Loucy (cell line): Measurements from ENCODE around the gene FNDC1.

Experiments used
- H2AFZ ChIP-seq: fragments of 200-600 bp; sonication (generic); 2 replicates; pipeline ENCODE4 v1.6.0; 2016; ENCODE audit warnings: antibody characterized with exemption, mild to moderate bottlenecking, low read length, moderate library complexity
- H3F3A ChIP-seq: fragments of 200-600 bp; 2 replicates; pipeline ENCODE4 v1.6.0; 2016; ENCODE audit warnings: antibody characterized with exemption, low read depth, mild to moderate bottlenecking
- H3K27me3 ChIP-seq: fragments of 200-600 bp; sonication (generic); 2 replicates; pipeline ENCODE4 v1.6.1; 2014; ENCODE audit warnings: low read length, mild to moderate bottlenecking; ENCODE audit not compliant: insufficient read depth, poor library complexity, severe bottlenecking
- H3K36me3 ChIP-seq: fragments of 200-600 bp; sonication (generic); 2 replicates; pipeline ENCODE4 v1.6.1; 2016; ENCODE audit warnings: low read length; ENCODE audit not compliant: insufficient read depth
- H3K4me1 ChIP-seq: fragments of 200-600 bp; sonication (generic); 2 replicates; pipeline ENCODE4 v1.5.1; 2014; ENCODE audit warnings: low read length, mild to moderate bottlenecking; ENCODE audit not compliant: insufficient read depth, poor library complexity, severe bottlenecking
- H3K4me2 ChIP-seq: fragments of 200-600 bp; sonication (generic); 2 replicates; pipeline ENCODE4 v1.6.0; 2014; ENCODE audit warnings: antibody characterized with exemption, low read length, low read depth, mild to moderate bottlenecking; ENCODE audit not compliant: poor library complexity, severe bottlenecking
- H3K4me3 ChIP-seq: fragments of 200-600 bp; sonication (generic); 2 replicates; pipeline ENCODE4 v1.5.1; 2014; ENCODE audit warnings: low read length, mild to moderate bottlenecking, mixed read lengths; ENCODE audit not compliant: poor library complexity, severe bottlenecking
- H3K79me2 ChIP-seq: fragments of 200-600 bp; sonication (generic); 2 replicates; pipeline ENCODE4 v1.6.1; 2014; ENCODE audit warnings: low read length; ENCODE audit not compliant: insufficient read depth
- H3K9ac ChIP-seq: fragments of 200-600 bp; sonication (generic); 2 replicates; pipeline ENCODE4 v1.6.0; 2014; ENCODE audit warnings: mild to moderate bottlenecking, low read depth, low read length, moderate library complexity; ENCODE audit not compliant: poor library complexity, severe bottlenecking
- H3K9me2 ChIP-seq: fragments of 200-600 bp; sonication (generic); replicated peaks from 2 replicates; pipeline ENCODE4 v1.6.1; 2016; ENCODE audit warnings: low read depth, low read length, mixed read lengths
- H3K9me3 ChIP-seq: fragments of 200-600 bp; sonication (generic); 2 replicates; pipeline ENCODE4 v1.6.1; 2014; ENCODE audit warnings: mild to moderate bottlenecking, antibody characterized with exemption, low read length, low read depth; ENCODE audit not compliant: insufficient read depth
- H4K20me1 ChIP-seq: fragments of 200-600 bp; sonication (generic); 2 replicates; pipeline ENCODE4 v1.6.0; 2014; ENCODE audit warnings: antibody characterized with exemption, low read length, mild to moderate bottlenecking; ENCODE audit not compliant: insufficient read depth, poor library complexity, severe bottlenecking
- EZH2phosphoT487 ChIP-seq: fragments of 200-600 bp; IDR thresholded peaks from 2 replicates; pipeline ENCODE4 v1.6.1; 2018; ENCODE audit warnings: antibody characterized with exemption, mild to moderate bottlenecking, moderate library complexity, borderline replicate concordance
- TF ChIP-seq, protein P1 (sequence below): fragments of 200-600 bp; sonication (generic); conservative IDR thresholded peaks from 2 replicates; pipeline ENCODE4 v1.5.1; 2014; ENCODE audit warnings: mild to moderate bottlenecking, antibody characterized with exemption, low read length

Gene FNDC1

DNA sequence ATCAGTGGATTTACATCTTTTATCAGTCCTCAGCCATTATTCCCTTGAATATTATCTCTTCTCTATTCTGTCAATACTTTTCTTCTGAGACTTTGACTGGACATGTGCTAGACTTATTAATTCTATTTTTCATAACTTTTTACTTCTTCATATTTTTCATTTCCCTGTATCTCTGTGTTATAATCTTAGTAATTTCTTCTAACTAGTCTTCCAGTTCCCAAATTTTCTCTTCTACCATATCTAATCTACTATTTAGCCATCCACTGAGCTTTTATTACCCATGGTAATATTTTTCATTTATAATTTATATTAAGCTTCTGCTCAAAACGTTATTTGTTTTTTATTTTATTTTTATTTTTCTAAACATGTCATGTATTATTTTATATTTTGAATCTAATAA, 13.1 kb upstream of the FNDC1 start:
- no peak overlapping the region for H2AFZ ChIP-seq
- H3K4me2 ChIP-seq, result no peak overlapping the region
- H3F3A ChIP-seq, result no peaks in the 10 kb centered on the region
- H4K20me1 ChIP-seq, result no peaks in the 10 kb centered on the region
- no peaks in the 10 kb centered on the region for H3K4me1 ChIP-seq
- TF ChIP-seq, protein P1, sequence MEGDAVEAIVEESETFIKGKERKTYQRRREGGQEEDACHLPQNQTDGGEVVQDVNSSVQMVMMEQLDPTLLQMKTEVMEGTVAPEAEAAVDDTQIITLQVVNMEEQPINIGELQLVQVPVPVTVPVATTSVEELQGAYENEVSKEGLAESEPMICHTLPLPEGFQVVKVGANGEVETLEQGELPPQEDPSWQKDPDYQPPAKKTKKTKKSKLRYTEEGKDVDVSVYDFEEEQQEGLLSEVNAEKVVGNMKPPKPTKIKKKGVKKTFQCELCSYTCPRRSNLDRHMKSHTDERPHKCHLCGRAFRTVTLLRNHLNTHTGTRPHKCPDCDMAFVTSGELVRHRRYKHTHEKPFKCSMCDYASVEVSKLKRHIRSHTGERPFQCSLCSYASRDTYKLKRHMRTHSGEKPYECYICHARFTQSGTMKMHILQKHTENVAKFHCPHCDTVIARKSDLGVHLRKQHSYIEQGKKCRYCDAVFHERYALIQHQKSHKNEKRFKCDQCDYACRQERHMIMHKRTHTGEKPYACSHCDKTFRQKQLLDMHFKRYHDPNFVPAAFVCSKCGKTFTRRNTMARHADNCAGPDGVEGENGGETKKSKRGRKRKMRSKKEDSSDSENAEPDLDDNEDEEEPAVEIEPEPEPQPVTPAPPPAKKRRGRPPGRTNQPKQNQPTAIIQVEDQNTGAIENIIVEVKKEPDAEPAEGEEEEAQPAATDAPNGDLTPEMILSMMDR, result no peak
- TF ChIP-seq EZH2phosphoT487, result no peak
- no peaks in the 10 kb centered on the region for H3K79me2 ChIP-seq
- H3K9me3 ChIP-seq, result no peaks in the 10 kb centered on the region; the same call in 1 of the 2 replicates
- H3K36me3 ChIP-seq, result no peaks in the 10 kb centered on the region
- no peak overlapping the region for H3K4me3 ChIP-seq
- no peak overlapping the region for H3K9ac ChIP-seq
- H3K27me3 ChIP-seq, result no peaks in the 10 kb centered on the region
- no peaks in the 10 kb centered on the region for H3K9me2 ChIP-seq

DNA sequence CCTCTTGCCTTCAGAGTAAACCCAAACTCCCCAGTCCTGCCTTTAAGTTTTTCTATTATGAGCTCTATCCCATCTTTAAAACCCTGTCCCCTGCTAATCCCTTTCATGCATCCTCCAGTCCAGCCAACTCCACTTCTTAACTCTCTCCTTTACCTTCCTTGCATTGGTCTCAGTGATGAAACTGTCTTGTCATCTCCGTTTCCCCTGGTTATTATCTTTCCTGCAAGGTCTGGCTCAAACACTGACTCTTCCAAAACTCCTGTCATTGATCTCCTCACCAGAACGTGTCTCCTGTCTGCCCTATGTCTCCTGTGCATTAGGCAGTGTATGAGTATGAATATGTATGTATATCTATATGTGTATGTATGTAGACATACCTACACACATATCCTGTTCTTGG, 11.8 kb upstream of the FNDC1 start:
- Histone ChIP-seq H3K9ac (no peak overlapping the region), H3K79me2 (no peaks in the 10 kb centered on the region), H3K27me3 (no peaks in the 10 kb centered on the region), H3K4me2 (no peak overlapping the region), H2AFZ (no peak overlapping the region), H4K20me1 (no peaks in the 10 kb centered on the region), H3K36me3 (no peaks in the 10 kb centered on the region), H3K9me2 (no peaks in the 10 kb centered on the region), H3K4me1 (no peaks in the 10 kb centered on the region), H3K4me3 (no peak overlapping the region), H3F3A (no peaks in the 10 kb centered on the region), H3K9me3 (no peaks in the 10 kb centered on the region; the same call in 1 of the 2 replicates)
- no peak for TF ChIP-seq EZH2phosphoT487
- TF ChIP-seq, protein P1, result no peak

DNA sequence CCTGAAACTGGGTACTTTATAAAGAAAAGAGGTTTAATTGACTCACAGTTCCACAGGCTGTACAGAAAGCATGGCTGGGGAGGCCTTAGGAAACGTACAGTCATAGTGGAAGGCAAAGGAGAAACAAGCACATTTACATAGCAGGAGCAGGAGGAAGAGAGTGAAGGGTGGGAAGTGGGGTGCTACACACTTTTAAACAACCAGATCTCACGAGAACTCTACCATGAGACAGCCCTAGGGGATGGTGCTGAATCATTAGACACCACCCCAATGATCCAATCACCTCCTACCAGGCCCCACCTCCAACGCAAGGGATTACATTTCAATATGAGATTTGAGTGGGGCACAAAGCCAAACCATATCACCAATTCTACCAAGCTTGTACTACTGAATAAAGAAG, 7.4 kb upstream of the FNDC1 start:
- Histone ChIP-seq H4K20me1 (no peaks in the 10 kb centered on the region), H3K27me3 (no peaks in the 10 kb centered on the region), H3K79me2 (no peaks in the 10 kb centered on the region)

More for the DNA sequence above, 7.4 kb upstream of the FNDC1 start:
- H3K4me1 ChIP-seq, result no peaks in the 10 kb centered on the region
- no peak overlapping the region for H2AFZ ChIP-seq
- no peak overlapping the region for H3K9ac ChIP-seq
- no peaks in the 10 kb centered on the region for H3K36me3 ChIP-seq
- no peak overlapping the region for H3K4me2 ChIP-seq
- H3K4me3 ChIP-seq, result no peak overlapping the region
- H3K9me3 ChIP-seq, result no peaks in the 10 kb centered on the region; the same call in 1 of the 2 replicates
- no peaks in the 10 kb centered on the region for H3F3A ChIP-seq
- H3K9me2 ChIP-seq, result no peaks in the 10 kb centered on the region
- no peak for TF ChIP-seq EZH2phosphoT487
- TF ChIP-seq, protein P1, result no peak
